GM06990 (cell line): ENCODE data around the gene MED27.
"Not testable (repeated sequence)": the region's sequence is repeated elsewhere in the genome, so short reads cannot be mapped to it uniquely, and the experiment has no call there.

Experiments used
- DNase-seq: peaks from one replicate; pipeline ENCODE4 v3.0.0-alpha.2; 2011; ENCODE audit not compliant: insufficient read length; ENCODE audit errors: extremely low read depth
- H3K27me3 ChIP-seq: replicated peaks from 2 replicates; pipeline ENCODE4 v1.6.0; 2011; ENCODE audit warnings: low read length; ENCODE audit not compliant: control insufficient read depth, insufficient read depth
- H3K36me3 ChIP-seq: 2 replicates; pipeline ENCODE4 v1.5.1; 2011; ENCODE audit warnings: low read length; ENCODE audit not compliant: control insufficient read depth, insufficient read depth
- H3K4me3 ChIP-seq: replicated peaks from 2 replicates; pipeline ENCODE4 v1.5.1; 2011; ENCODE audit warnings: low read depth, mild to moderate bottlenecking, control low read depth, low read length
- TF ChIP-seq, protein P1 (sequence below): IDR thresholded peaks from 2 replicates; pipeline ENCODE4 v1.5.1; 2011; ENCODE audit warnings: low read length, control low read depth, mild to moderate bottlenecking, inconsistent platforms; ENCODE audit not compliant: insufficient read depth, poor library complexity, severe bottlenecking

The MED27 gene

DNA sequence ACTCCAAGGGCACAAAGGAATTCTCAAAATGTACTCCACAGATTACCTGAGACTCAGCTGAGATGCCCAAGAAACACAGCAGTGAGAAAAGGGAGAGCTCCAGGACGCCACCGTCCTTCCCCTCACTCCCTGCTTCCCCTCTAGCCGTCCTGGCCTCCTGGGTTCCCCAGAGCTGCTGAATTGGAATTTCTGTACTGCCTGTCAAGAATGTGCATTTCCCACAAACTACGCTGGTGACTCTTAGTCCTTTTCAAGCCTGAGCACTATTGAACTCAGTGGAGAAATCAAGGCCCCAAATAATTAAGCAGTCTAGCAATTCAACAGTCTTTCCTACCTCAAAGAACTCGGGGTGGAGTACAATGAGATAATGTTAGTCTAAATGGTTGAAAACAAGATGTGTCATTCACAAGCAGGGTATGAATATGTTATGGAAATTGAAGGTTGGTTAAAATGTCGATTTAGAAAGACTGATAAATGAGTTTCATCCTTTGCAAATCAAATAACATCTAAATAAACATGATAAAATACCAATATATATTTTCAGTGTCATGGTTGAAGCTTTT is 153.2 kb downstream of the MED27 start:
- Histone ChIP-seq H3K36me3 (no peaks in the 10 kb centered on the region; the same call in 1 of the 2 replicates), H3K27me3 (no peaks in the 10 kb centered on the region), H3K4me3 (no peak overlapping the region)
- TF ChIP-seq, protein P1, sequence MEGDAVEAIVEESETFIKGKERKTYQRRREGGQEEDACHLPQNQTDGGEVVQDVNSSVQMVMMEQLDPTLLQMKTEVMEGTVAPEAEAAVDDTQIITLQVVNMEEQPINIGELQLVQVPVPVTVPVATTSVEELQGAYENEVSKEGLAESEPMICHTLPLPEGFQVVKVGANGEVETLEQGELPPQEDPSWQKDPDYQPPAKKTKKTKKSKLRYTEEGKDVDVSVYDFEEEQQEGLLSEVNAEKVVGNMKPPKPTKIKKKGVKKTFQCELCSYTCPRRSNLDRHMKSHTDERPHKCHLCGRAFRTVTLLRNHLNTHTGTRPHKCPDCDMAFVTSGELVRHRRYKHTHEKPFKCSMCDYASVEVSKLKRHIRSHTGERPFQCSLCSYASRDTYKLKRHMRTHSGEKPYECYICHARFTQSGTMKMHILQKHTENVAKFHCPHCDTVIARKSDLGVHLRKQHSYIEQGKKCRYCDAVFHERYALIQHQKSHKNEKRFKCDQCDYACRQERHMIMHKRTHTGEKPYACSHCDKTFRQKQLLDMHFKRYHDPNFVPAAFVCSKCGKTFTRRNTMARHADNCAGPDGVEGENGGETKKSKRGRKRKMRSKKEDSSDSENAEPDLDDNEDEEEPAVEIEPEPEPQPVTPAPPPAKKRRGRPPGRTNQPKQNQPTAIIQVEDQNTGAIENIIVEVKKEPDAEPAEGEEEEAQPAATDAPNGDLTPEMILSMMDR = no peak
- DNase-seq = no peak

DNA sequence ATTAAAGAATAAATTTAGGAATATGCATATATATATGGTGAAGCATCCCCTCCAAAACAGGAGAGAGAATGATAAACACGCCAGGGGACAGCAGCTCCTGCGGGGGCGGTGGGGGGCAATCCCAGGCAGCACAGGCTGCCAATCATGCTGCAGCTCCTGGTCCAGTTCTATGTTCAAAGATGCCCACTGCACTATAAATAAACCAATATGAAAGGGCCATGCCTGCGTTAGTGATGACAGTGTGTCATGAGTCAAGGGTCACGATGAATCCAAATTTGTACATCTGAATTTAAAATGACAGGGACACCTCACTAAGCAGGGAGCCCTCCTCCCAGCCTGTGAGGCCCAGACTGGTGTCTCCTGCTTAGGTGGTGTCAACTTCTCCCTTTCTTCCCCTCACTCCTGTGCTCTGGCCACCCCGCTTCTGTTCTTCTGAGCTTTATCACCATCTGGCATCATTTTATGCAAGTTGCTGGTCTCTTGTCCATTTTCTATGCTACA is 153.9 kb downstream of the MED27 start:
- Histone ChIP-seq H3K36me3 (no peaks in the 10 kb centered on the region; the same call in 1 of the 2 replicates), H3K27me3 (no peaks in the 10 kb centered on the region), H3K4me3 (no peak overlapping the region)
- no peak for DNase-seq
- TF ChIP-seq, protein P1 = no peak

DNA sequence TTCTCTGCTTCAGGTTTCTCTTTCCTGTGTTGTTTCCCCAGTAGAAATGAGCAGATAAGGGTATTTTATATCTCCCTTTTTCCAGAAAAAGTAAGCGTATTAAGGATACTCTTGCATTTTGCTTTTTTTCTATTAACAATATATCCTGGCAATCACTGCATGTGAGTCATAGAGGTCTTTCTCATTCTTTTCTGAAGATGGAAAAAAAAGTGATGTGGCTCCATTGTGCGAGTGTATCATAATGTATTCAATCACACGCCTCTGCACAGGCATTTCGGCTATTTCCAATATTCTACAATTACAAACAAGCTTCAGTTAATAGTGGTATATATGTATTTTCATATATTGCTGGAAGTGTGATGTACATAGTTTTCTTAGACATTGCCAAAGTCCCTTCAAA is 155.9 kb downstream of the MED27 start:
- H3K36me3 ChIP-seq = no peaks in the 10 kb centered on the region; the same call in 1 of the 2 replicates
- H3K4me3 ChIP-seq = no peak overlapping the region
- no peak for DNase-seq
- TF ChIP-seq, protein P1 = no peak
- H3K27me3 ChIP-seq = no peaks in the 10 kb centered on the region

DNA sequence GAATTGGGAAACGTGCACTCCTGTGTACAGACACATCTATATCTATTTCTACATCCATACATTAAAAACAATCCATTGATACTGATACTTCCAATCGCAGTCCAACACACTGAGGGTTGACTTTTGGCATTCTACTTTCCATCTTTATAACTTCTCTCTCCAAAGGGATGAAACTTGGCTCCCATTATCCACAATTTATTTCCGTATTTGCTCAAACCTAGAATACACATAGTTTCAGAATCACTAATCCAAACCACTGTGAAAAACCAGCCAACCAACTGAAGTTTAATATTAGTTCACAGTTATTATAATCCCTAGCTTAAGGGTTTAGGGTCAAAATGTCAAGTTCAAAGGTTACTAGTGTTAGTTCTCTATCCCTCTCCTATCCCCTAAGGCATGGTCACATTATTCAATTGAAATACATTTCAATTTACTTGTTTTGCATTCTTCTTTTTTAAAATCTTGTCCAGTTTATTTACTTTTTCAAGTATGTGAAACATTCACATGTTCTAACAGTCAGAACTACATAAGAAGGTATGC is 156.5 kb downstream of the MED27 start:
- DNase-seq = no peak
- no peak overlapping the region for H3K4me3 ChIP-seq
- TF ChIP-seq, protein P1 = no peak
- H3K27me3 ChIP-seq = no peaks in the 10 kb centered on the region
- H3K36me3 ChIP-seq = no peaks in the 10 kb centered on the region; the same call in 1 of the 2 replicates

DNA sequence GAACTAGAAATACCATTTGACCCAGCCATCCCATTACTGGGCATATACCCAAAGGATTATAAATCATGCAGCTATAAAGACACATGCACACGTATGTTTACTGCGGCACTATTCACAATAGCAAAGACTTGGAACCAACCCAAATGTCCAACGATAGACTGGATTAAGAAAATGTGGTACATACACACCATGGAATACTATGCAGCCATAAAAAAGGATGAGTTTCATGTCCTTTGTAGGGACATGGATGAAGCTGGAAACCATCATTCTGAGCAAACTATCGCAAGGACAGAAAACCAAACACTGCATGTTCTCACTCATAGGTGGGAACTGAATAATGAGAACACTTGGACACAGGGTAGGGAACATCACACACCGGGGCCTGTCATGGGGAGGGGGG is 158.0 kb downstream of the MED27 start:
- H3K36me3 ChIP-seq, H3K4me3 ChIP-seq, DNase-seq, H3K27me3 ChIP-seq: not testable (repeated sequence)

DNA sequence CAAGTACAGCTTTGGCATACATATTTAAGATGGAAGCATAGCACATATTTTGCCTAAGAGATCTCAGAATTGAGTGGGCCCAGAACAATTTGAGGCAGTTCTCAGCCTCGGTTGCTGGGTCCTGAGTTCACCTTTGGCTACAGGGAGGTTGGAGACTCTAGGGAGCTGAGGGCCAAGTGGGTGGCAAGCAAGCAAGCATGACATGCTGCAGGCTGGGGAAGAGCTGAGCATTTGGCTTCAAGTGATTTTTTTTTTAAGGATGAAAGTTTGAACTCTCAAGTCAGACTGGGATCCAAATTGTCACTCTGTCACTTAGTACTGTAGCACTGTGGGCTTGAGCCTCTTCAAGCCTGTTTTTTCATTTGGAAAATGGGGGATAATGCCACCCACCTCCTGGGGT is 160.5 kb downstream of the MED27 start:
- DNase-seq = no peak
- TF ChIP-seq, protein P1 = no peak
- H3K27me3 ChIP-seq = no peaks in the 10 kb centered on the region
- no peaks in the 10 kb centered on the region for H3K36me3 ChIP-seq
- H3K4me3 ChIP-seq = no peak overlapping the region
